ENCODE measurements around the gene CCNB2. TPM values are rescaled to one million over a fixed set of nuclear protein-coding genes. Genes with fewer than 3 reads are reported as not detected.

The CCNB2 gene
- total RNA-seq (under 1 TPM in 1 of 2 experiments, not detected in 1; 0.44 TPM), polyA plus RNA-seq (not detected)

DNA sequence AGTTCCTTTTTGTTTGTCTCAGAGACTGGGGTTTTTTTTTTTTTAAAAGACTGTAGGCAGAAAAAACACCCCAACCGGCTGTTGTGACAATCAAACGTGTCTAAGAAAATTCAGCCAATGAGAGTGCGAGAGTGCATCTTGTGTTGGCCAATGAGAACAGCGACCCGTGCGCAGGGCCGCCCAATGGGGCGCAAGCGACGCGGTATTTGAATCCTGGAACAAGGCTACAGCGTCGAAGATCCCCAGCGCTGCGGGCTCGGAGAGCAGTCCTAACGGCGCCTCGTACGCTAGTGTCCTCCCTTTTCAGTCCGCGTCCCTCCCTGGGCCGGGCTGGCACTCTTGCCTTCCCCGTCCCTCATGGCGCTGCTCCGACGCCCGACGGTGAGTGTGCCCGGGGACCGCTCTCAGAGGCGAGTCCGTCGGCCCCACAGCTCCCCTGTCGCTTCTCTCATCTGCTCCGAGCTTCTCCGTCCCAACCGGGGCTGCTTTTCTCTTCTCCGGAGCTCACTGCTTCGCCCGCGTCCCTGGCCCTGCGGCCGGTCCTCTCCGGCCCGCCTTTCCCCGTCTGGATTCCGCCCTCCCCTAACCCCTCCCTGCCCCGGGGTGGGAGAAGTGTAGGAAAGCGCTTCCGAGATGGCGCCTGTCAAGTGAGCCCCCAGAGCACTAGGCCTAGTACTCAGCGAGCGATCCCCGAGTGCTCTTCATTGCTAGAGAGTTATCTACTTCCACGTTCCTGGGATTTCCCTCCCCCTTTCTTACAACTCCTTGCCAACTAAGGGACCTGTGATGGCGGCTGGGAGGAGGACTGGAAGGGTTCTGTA, at the start of gene CCNB2:
Gene CCNB2, plus strand, starts transcription at position 235 of the 821 bp plus-strand sequence. Its CDS starts 123 bp downstream, at position 358.
- H3K4me3 ChIP-seq (ENCODE audit: low read length in 2 of 2), result peak within 1 kb of the TSS; percentile 66 to 80
- H3K9me3 ChIP-seq (ENCODE audit: control insufficient read depth in 1 of 2, low read length in 2 of 2), result no peaks in the 10 kb centered on the region
- H3K9me3 Mint-ChIP-seq, result no peaks in the 10 kb centered on the region
- peak within 1 kb of the TSS; percentile 92 to 99 (median 97) for H3K27ac Mint-ChIP-seq
- no peaks in the 10 kb centered on the region for H3K36me3 ChIP-seq (ENCODE audit: insufficient read depth, low read length)
- H3K4me3 Mint-ChIP-seq, result peak within 1 kb of the TSS; percentile 91 to 96 (median 93)
- peaks cover 3 to 6% of the 10 kb centered on the region in 2 donors for H3K36me3 Mint-ChIP-seq
- intact Hi-C loops (cut with micrococcal nuclease), result loop anchor here (2.0 to 5.0 kb wide), 2 partner anchors 118 to 173 kb away; partner anchors contain the start of genes RNF111 and SLTM
- H3K27ac ChIP-seq (ENCODE audit: low read depth, low read length), result peak within 1 kb of the TSS; percentile 68
- CTCF ChIA-PET (ENCODE audit: partially characterized antibody), result interaction anchor here (1.4 kb wide), 1 partner anchor 34 kb away, joined by 3 read pairs; no protein-coding TSS in a partner anchor
- no peaks in the 10 kb centered on the region for H3K27me3 ChIP-seq (ENCODE audit: insufficient read depth, low read length)
- POLR2A ChIA-PET (ENCODE audit: partially characterized antibody), result no interaction called here
- peaks cover 6% of the 10 kb centered on the region for H3K4me1 ChIP-seq (ENCODE audit: insufficient read depth, low read length)
- peaks cover 5 to 19% (median 13%) of the 10 kb centered on the region in 4 donors for H3K4me1 Mint-ChIP-seq
- peak; percentile 85 to 91 (median 87) for DNase-seq
- H3K27me3 Mint-ChIP-seq, result no peaks in the 10 kb centered on the region

DNA sequence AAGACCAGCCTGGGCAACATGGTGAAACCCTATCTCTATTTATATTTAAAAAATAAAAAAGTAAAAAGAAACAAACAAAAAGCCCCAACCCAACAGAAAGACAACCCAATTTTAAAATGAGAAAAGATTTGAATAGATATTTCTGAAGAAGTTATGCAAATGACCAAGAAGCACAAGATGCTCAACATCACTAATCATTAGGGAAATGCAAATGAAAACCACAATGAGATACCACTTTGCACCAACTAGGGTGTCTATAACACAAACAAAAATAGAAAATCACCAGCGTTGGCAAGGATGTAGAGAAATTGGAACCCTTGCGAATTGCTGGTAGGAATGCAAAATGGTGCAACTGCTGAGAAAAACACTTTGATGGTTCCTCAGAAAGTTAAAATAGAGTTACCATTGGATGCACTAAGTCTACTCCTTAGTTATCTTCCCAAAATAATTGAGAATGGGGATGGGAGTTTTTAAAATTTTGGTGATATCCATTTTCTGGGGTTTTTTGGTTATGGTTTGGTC, 45.8 kb upstream of the CCNB2 start:
- ChIA-PET POLR2A (ENCODE audit: partially characterized antibody) (no interaction called here), CTCF (ENCODE audit: partially characterized antibody) (interaction anchor here (0.8 to 1.7 kb wide), 3 partner anchors 80 to 474 kb away, joined by 3 to 5 read pairs (median 3); no protein-coding TSS in a partner anchor)
- no peak overlapping the region for H3K27ac Mint-ChIP-seq
- Histone ChIP-seq H3K4me3 (ENCODE audit: low read length in 2 of 2) (no peak overlapping the region), H3K36me3 (ENCODE audit: insufficient read depth, low read length) (peaks cover 72% of the 10 kb centered on the region), H3K9me3 (ENCODE audit: control insufficient read depth in 1 of 2, low read length in 2 of 2) (no peaks in the 10 kb centered on the region), H3K27me3 (ENCODE audit: insufficient read depth, low read length) (no peaks in the 10 kb centered on the region), H3K4me1 (ENCODE audit: insufficient read depth, low read length) (no peaks in the 10 kb centered on the region), H3K27ac (ENCODE audit: low read depth, low read length) (no peak overlapping the region)
- H3K9me3 Mint-ChIP-seq, result no peaks in the 10 kb centered on the region
- H3K4me3 Mint-ChIP-seq, result no peak overlapping the region
- H3K36me3 Mint-ChIP-seq, result peaks cover 46 to 68% of the 10 kb centered on the region in 2 donors
- intact Hi-C loops (cut with micrococcal nuclease), result no loop called here
- DNase-seq, result no peak
- H3K4me1 Mint-ChIP-seq, result peaks cover 0 to 8% (median 2%) of the 10 kb centered on the region in 4 donors
- H3K27me3 Mint-ChIP-seq, result no peaks in the 10 kb centered on the region

DNA sequence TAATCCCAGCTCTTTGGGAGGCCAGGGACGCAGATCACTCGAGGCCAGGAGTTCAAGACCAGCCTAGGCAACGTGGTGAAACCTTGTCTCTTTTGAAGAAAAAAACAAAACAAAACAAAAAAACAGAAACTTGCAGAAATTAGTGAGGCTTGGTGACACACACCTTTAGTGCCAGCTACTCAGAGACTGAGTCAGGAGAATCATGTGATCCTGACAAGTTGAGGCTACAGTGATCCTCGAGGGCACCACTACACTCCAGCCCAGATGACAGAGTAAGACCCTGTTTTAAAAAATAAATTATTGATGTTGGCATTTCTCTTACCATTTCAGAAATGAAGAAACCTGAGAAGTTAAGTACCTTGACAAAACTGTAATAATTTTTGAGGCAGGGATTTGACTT, 44.6 kb upstream of the CCNB2 start:
- H3K27me3 Mint-ChIP-seq, result no peaks in the 10 kb centered on the region
- ChIA-PET POLR2A (ENCODE audit: partially characterized antibody) (no interaction called here), CTCF (ENCODE audit: partially characterized antibody) (interaction anchor here (0.6 to 1.4 kb wide), 2 partner anchors 9 to 1302 kb away, joined by 4 read pairs; no protein-coding TSS in a partner anchor)
- H3K4me1 Mint-ChIP-seq, result peaks cover 0 to 6% (median under 1%) of the 10 kb centered on the region in 4 donors
- peak overlapping the region in 1 of 7 donors; percentile 30 for H3K27ac Mint-ChIP-seq
- H3K9me3 ChIP-seq (ENCODE audit: control insufficient read depth in 1 of 2, low read length in 2 of 2), result no peaks in the 10 kb centered on the region
- no peak overlapping the region for H3K4me3 ChIP-seq (ENCODE audit: low read length in 2 of 2)
- no peak overlapping the region for H3K4me3 Mint-ChIP-seq
- H3K36me3 Mint-ChIP-seq, result peaks cover 50 to 67% of the 10 kb centered on the region in 2 donors
- DNase-seq, result no peak
- peaks cover 69% of the 10 kb centered on the region for H3K36me3 ChIP-seq (ENCODE audit: insufficient read depth, low read length)
- H3K27me3 ChIP-seq (ENCODE audit: insufficient read depth, low read length), result no peaks in the 10 kb centered on the region
- intact Hi-C loops (cut with micrococcal nuclease), result no loop called here
- no peaks in the 10 kb centered on the region for H3K4me1 ChIP-seq (ENCODE audit: insufficient read depth, low read length)
- H3K9me3 Mint-ChIP-seq, result no peaks in the 10 kb centered on the region
- no peak overlapping the region for H3K27ac ChIP-seq (ENCODE audit: low read depth, low read length)

GRCh38 chr15:59063042-59063441, 41.9 kb upstream of the CCNB2 start:
- intact Hi-C loops (cut with micrococcal nuclease), result no loop called here
- Mint-ChIP-seq H3K36me3 (peaks cover 70 to 76% of the 10 kb centered on the region in 2 donors), H3K4me1 (peaks cover 0 to 4% (median under 1%) of the 10 kb centered on the region in 4 donors), H3K4me3 (no peak overlapping the region), H3K9me3 (no peaks in the 10 kb centered on the region), H3K27me3 (no peaks in the 10 kb centered on the region), H3K27ac (peak overlapping the region in 3 of 7 donors; percentile 33 to 35 (median 34))
- POLR2A ChIA-PET (ENCODE audit: partially characterized antibody), result interaction anchor here (0.6 kb wide), 1 partner anchor 15 kb away, joined by 3 read pairs; no protein-coding TSS in a partner anchor
- no peak for DNase-seq
- Histone ChIP-seq H3K27ac (ENCODE audit: low read depth, low read length) (no peak overlapping the region), H3K4me3 (ENCODE audit: low read length in 2 of 2) (no peak overlapping the region), H3K9me3 (ENCODE audit: control insufficient read depth in 1 of 2, low read length in 2 of 2) (no peaks in the 10 kb centered on the region), H3K36me3 (ENCODE audit: insufficient read depth, low read length) (peaks cover 68% of the 10 kb centered on the region), H3K4me1 (ENCODE audit: insufficient read depth, low read length) (no peaks in the 10 kb centered on the region), H3K27me3 (ENCODE audit: insufficient read depth, low read length) (no peaks in the 10 kb centered on the region)
- CTCF ChIA-PET (ENCODE audit: partially characterized antibody), result no interaction called here

DNA sequence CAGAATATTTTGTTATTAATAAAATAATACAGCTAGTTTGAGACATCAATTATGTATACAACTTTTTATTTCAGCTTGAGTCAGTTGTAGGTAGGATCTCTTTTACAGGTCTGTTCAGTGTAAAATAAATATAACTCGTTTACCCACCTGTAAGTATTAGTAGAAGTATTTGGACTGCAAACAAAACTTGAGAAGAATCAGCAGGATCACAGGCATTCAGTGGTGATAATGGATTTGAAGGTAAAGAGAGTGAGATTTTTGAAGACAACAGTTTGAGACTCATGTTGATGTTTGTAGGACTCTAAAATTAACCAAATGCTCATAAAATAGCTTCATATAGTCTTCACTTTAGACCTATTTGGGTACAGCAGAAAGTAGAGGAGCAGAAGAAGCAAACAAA, 35.5 kb upstream of the CCNB2 start:
- H3K27ac Mint-ChIP-seq, result peak overlapping the region in 1 of 7 donors; percentile 25
- H3K4me1 ChIP-seq (ENCODE audit: insufficient read depth, low read length), result no peaks in the 10 kb centered on the region
- intact Hi-C loops (cut with micrococcal nuclease), result no loop called here
- no peak overlapping the region for H3K4me3 ChIP-seq (ENCODE audit: low read length in 2 of 2)
- no peak for DNase-seq
- H3K27me3 ChIP-seq (ENCODE audit: insufficient read depth, low read length), result no peaks in the 10 kb centered on the region
- peaks cover 0 to 3% (median 1%) of the 10 kb centered on the region in 4 donors for H3K4me1 Mint-ChIP-seq
- H3K36me3 ChIP-seq (ENCODE audit: insufficient read depth, low read length), result peaks cover 30% of the 10 kb centered on the region
- H3K36me3 Mint-ChIP-seq, result peaks cover 63 to 64% of the 10 kb centered on the region in 2 donors
- no peak overlapping the region for H3K4me3 Mint-ChIP-seq
- no peaks in the 10 kb centered on the region for H3K9me3 Mint-ChIP-seq
- ChIA-PET CTCF (ENCODE audit: partially characterized antibody) (interaction anchor here (0.9 to 1.0 kb wide), 2 partner anchors 11 to 113 kb away, joined by 3 read pairs; no protein-coding TSS in a partner anchor), POLR2A (ENCODE audit: partially characterized antibody) (interaction anchor here (0.6 kb wide), 1 partner anchor 12 kb away, joined by 3 read pairs; no protein-coding TSS in a partner anchor)
- no peak overlapping the region for H3K27ac ChIP-seq (ENCODE audit: low read depth, low read length)
- no peaks in the 10 kb centered on the region for H3K9me3 ChIP-seq (ENCODE audit: control insufficient read depth in 1 of 2, low read length in 2 of 2)
- no peaks in the 10 kb centered on the region for H3K27me3 Mint-ChIP-seq

DNA sequence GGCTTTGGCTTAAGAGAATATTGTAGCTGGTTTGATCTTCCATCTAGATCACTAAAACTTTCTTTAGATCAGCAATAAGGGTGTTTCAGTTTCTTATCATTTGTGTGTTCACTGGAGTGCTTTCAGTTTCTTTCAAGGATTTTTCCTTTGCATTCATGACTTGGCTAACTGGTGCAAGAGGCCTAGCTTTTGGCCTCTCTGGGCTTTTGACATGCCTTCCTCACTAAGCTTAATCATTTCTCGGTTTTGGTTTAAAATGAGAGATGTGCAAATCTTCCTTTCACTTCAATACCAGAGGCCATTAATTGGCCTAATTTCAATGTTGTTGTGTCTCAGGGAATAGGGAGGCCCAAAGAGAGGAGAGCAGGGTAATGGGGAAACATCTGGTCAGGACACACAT, 30.3 kb upstream of the CCNB2 start:
- Mint-ChIP-seq H3K27ac (peak overlapping the region in 6 of 7 donors; percentile 51 to 81 (median 68)), H3K27me3 (no peaks in the 10 kb centered on the region), H3K4me1 (peaks cover 0 to 8% (median 4%) of the 10 kb centered on the region in 4 donors), H3K9me3 (no peaks in the 10 kb centered on the region), H3K4me3 (no peak overlapping the region), H3K36me3 (peaks cover 39 to 54% of the 10 kb centered on the region in 2 donors)
- no peaks in the 10 kb centered on the region for H3K4me1 ChIP-seq (ENCODE audit: insufficient read depth, low read length)
- no peak overlapping the region for H3K4me3 ChIP-seq (ENCODE audit: low read length in 2 of 2)
- H3K27ac ChIP-seq (ENCODE audit: low read depth, low read length), result no peak overlapping the region
- peaks cover 18% of the 10 kb centered on the region for H3K36me3 ChIP-seq (ENCODE audit: insufficient read depth, low read length)
- CTCF ChIA-PET (ENCODE audit: partially characterized antibody), result interaction anchor here (1.2 to 1.4 kb wide), 3 partner anchors 64 to 454 kb away, joined by 3 to 4 read pairs (median 4); no protein-coding TSS in a partner anchor
- POLR2A ChIA-PET (ENCODE audit: partially characterized antibody), result no interaction called here
- H3K27me3 ChIP-seq (ENCODE audit: insufficient read depth, low read length), result no peaks in the 10 kb centered on the region
- intact Hi-C loops (cut with micrococcal nuclease), result no loop called here
- DNase-seq, result no peak
- H3K9me3 ChIP-seq (ENCODE audit: control insufficient read depth in 1 of 2, low read length in 2 of 2), result no peaks in the 10 kb centered on the region

DNA sequence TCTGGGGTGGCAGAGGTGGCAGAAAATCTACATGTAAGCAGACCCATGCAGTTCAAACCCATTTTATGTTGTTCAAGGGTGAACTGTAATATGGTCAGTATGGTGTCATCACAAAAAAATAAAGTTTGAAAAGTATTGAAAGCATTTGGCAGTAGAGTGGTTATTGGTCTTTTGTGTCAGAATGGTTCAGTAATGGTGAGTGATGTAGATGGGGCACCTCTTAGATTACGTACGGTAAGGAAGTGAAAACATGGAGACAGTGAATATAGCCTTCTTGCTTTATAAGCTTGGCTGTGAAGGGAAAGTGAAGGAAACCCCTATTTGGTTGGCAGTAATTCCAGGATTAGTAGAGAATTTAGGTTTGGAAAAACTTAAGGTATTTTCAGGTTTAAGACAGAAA, 17.2 kb upstream of the CCNB2 start:
- Histone ChIP-seq H3K27me3 (ENCODE audit: insufficient read depth, low read length) (no peaks in the 10 kb centered on the region), H3K27ac (ENCODE audit: low read depth, low read length) (no peak overlapping the region), H3K9me3 (ENCODE audit: control insufficient read depth in 1 of 2, low read length in 2 of 2) (no peaks in the 10 kb centered on the region), H3K4me3 (ENCODE audit: low read length in 2 of 2) (no peak overlapping the region), H3K36me3 (ENCODE audit: insufficient read depth, low read length) (peaks cover 20% of the 10 kb centered on the region), H3K4me1 (ENCODE audit: insufficient read depth, low read length) (no peaks in the 10 kb centered on the region)
- Mint-ChIP-seq H3K27ac (peak overlapping the region in 5 of 7 donors; percentile 30 to 73 (median 62)), H3K27me3 (no peaks in the 10 kb centered on the region), H3K4me1 (no peaks in the 10 kb centered on the region), H3K9me3 (no peaks in the 10 kb centered on the region), H3K36me3 (peaks cover 46 to 74% of the 10 kb centered on the region in 2 donors), H3K4me3 (no peak overlapping the region)
- intact Hi-C loops (cut with micrococcal nuclease), result no loop called here
- DNase-seq, result no peak
- CTCF ChIA-PET (ENCODE audit: partially characterized antibody), result no interaction called here
- POLR2A ChIA-PET (ENCODE audit: partially characterized antibody), result no interaction called here
